Fibroblast of pulmonary artery (primary cell): Measurements from ENCODE around the gene PPP4R3A.
"Not testable (repeated sequence)": the region's sequence is repeated elsewhere in the genome, so short reads cannot be mapped to it uniquely, and the experiment has no call there.

Experiments used
- DNase-seq: peaks from one replicate; pipeline ENCODE4 v3.0.0-alpha.2; 2010; ENCODE audit warnings: low read depth
- H3K4me3 ChIP-seq: replicated peaks from 2 replicates; pipeline ENCODE4 v1.5.1; 2011; ENCODE audit warnings: low read depth, mild to moderate bottlenecking, control low read depth, low read length, moderate library complexity
- TF ChIP-seq, protein P1 (sequence below): IDR thresholded peaks from 2 replicates; pipeline ENCODE4 v1.5.1; 2011; ENCODE audit warnings: mild to moderate bottlenecking, control low read depth, low read length, inconsistent platforms; ENCODE audit errors: missing control alignments

Gene PPP4R3A

DNA sequence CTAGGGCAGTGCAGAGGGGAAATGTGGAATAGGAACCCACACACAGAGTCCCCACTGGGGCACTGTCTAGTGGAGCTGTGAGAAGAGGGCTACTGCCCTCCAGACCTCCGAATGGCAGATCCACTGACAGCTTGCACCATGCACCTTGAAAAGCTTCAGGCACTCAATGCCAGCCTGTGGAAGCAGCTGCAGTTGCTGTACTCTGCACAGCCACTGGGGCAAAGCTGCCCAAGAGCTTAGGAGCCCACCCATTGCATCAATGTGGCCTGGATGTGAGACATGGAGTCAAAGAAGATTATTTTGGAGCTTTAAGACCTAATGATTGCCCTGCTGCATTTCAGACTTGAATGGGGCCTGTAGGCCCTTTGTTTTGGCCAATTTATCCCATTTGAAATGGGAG is 70.8 kb downstream of the PPP4R3A start:
- TF ChIP-seq, protein P1, sequence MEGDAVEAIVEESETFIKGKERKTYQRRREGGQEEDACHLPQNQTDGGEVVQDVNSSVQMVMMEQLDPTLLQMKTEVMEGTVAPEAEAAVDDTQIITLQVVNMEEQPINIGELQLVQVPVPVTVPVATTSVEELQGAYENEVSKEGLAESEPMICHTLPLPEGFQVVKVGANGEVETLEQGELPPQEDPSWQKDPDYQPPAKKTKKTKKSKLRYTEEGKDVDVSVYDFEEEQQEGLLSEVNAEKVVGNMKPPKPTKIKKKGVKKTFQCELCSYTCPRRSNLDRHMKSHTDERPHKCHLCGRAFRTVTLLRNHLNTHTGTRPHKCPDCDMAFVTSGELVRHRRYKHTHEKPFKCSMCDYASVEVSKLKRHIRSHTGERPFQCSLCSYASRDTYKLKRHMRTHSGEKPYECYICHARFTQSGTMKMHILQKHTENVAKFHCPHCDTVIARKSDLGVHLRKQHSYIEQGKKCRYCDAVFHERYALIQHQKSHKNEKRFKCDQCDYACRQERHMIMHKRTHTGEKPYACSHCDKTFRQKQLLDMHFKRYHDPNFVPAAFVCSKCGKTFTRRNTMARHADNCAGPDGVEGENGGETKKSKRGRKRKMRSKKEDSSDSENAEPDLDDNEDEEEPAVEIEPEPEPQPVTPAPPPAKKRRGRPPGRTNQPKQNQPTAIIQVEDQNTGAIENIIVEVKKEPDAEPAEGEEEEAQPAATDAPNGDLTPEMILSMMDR: no peak
- DNase-seq: no peak
- H3K4me3 ChIP-seq: no peak overlapping the region

DNA sequence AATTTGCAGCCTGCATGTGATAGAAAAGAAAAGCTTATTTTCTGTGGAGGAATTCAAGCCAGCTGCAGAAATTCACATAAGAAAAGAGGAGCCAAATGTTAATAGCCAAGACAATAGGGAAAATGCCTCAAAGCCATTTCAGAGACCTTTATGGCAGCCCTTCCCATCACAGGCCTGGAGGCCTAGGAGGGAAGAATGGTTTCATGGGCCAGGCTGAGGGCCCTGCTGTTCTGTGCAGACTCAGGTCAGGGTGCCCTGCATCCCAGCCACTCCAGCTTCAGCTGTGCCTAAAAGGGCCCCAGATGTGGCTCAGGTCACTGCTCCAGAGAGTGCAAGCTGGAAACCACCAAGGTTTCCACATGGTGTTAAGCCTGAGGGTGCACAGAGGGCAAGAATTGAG is 71.3 kb downstream of the PPP4R3A start:
- H3K4me3 ChIP-seq: no peak overlapping the region
- TF ChIP-seq, protein P1: no peak
- DNase-seq: no peak

DNA sequence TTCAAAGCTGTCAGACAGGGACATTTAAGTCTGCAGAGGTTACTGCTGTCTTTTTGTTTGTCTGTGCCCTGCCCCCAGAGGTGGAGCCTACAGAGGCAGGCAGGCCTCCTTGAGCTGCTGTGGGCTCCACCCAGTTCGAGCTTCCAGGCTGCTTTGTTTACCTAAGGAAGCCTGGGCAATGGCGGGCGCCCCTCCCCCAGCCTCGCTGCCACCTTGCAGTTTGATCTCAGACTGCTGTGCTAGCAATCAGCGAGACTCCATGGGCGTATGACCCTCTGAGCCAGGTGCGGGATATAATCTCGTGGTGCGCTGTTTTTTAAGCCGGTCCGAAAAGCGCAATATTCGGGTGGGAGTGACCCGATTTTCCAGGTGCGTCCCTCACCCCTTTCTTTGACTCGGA is 73.8 kb downstream of the PPP4R3A start:
- not testable (repeated sequence) for DNase-seq

GRCh38 chr14:91429385-91429784 is 80.7 kb downstream of the PPP4R3A start:
- H3K4me3 ChIP-seq: no peak overlapping the region
- TF ChIP-seq, protein P1: no peak
- DNase-seq: no peak

More for the DNA sequence above, 73.8 kb downstream of the PPP4R3A start:
- H3K4me3 ChIP-seq: not testable (repeated sequence)

DNA sequence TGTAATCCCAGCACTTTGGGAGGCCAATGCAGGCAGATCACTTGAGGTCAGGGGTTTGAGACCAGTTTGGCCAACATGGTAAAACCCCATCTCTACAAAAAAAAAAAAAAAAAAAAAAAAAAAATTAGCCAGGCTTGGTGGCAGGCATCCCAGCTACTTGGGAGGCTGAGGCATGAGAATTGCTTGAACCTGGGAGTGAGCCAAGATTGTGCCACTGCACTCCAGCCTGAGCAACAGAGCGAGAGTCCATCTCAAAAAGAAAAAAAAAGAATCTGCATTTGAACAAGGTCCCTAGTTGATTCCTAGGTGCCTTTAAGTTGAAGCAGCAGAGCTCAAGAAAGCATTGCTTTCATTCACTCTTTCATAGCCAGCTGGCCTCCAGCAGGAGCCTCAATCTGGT is 81.2 kb downstream of the PPP4R3A start:
- H3K4me3 ChIP-seq, DNase-seq: not testable (repeated sequence)

DNA sequence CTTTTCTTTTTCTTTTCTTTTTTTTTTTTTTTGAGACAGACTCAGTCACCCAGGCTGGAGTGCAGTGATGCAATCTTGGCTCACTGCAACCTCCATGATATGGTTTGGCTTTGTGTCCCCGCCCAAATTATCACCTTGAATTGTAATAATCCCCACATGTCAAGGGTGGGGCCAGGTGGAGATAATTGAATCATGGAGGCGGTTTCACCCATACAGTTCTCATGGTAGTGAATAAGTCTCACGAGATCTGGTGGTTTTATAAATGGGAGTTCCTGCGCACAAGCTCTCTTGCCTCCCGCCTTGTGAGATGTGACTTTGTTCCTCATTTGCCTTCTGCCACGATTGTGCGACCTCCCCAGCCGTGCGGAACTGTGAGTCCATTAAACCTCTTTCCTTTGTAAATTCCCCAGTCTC is 84.6 kb downstream of the PPP4R3A start:
- not testable (repeated sequence) for DNase-seq, H3K4me3 ChIP-seq

DNA sequence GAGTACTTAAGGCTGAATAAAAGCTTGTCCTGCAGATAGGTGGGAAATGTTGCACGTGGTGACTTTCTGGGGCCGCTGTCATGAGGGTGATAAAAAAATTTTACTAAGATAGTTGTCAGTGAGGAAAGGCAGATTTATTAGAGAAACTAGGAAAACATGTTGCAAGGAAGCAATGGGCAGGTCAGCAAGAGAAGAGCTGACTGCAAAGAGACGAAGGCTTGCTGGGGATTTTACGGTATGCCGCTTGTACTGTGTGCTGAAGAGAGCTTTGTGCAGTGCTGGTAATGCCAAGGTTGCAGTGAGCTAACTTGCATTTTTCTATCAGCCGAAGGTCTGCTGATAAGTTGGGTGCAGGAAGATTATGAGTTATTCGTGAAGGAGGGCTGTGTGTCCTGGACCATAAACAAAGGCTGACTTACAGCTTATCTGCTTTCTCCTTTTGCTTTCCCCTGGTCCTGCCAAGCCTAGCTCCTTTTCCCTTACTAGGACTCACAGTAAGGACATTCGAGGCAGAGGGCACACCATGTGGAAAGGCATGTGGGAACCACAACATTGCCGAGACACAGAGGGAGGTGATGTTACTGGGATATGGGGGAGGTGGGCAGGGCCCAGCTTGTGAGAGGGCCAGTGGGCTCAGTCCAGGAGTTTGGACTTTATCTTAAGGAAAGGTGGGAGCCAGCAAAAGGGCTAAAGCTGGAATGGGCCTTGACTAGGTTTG is 85.1 kb downstream of the PPP4R3A start:
- no peak for DNase-seq
- TF ChIP-seq, protein P1: no peak

DNA sequence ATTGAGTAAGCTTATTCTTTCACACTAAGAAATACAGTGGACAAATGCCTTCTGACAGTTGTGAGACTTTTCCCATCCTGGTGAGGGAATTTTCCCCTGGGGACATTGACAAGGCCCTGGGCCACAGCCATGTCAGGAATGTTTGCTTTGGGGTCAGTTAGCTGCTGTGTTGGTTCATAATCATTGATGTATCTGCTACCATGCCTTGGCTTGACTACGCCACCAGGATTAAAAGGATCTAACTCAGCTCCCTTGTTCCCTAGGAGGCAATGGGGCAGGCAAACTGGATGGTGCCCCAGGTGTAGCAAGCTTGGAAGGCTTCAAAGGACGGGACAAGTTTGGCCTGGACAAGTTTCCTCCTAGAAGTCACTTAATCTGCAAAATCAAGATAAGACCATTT is 89.4 kb downstream of the PPP4R3A start:
- no peak overlapping the region for H3K4me3 ChIP-seq
- no peak for DNase-seq
- TF ChIP-seq, protein P1: no peak

More for the DNA sequence above, 85.1 kb downstream of the PPP4R3A start:
- H3K4me3 ChIP-seq: no peak overlapping the region

GRCh38 chr14:91419451-91419850 is 90.7 kb downstream of the PPP4R3A start:
- TF ChIP-seq, protein P1: no peak
- H3K4me3 ChIP-seq: no peak overlapping the region
- no peak for DNase-seq
